Nephron (organoid): ENCODE results near the gene RNF17.

Source experiments
- H3K27ac Mint-ChIP-seq, 3 experiments: 2 replicates each; pipeline ENCODE4 v1.8.0; 2020; ENCODE audit warnings: mixed read lengths in 3 of 3, mild to moderate bottlenecking in 2 of 3, moderate library complexity in 1 of 3
- H3K27me3 Mint-ChIP-seq: 2 replicates; pipeline ENCODE4 v1.8.0; 2021; ENCODE audit warnings: low read depth, mild to moderate bottlenecking, moderate library complexity, mixed read lengths
- H3K36me3 Mint-ChIP-seq: 2 replicates; pipeline ENCODE4 v1.8.0; 2020; ENCODE audit warnings: low read depth, mixed read lengths
- H3K4me1 Mint-ChIP-seq: 2 replicates; pipeline ENCODE4 v1.8.0; 2020; ENCODE audit warnings: mixed read lengths
- H3K4me3 Mint-ChIP-seq, 3 experiments: 2 replicates each; pipeline ENCODE4 v1.8.0; 2020; ENCODE audit warnings: mild to moderate bottlenecking in 3 of 3, mixed read lengths in 3 of 3, moderate library complexity in 2 of 3
- H3K9me3 Mint-ChIP-seq: 2 replicates; pipeline ENCODE4 v1.8.0; 2020; ENCODE audit warnings: mixed read lengths
- TF ChIP-seq, protein P1 (sequence below), 3 experiments: fragments of 200-600 bp; sonication (generic); IDR thresholded peaks; one replicate each; pipeline ENCODE4 v1.5.0; 2021; ENCODE audit warnings: antibody characterized with exemption in 3 of 3; ENCODE audit not compliant: unreplicated experiment in 3 of 3

RNF17 gene

GRCh38 chr13:24734950-24735349, 29.0 kb upstream of the RNF17 start:
- H3K27me3 Mint-ChIP-seq, result peaks cover 15% of the 10 kb centered on the region
- H3K4me1 Mint-ChIP-seq, result peaks cover 5% of the 10 kb centered on the region
- peaks cover 8% of the 10 kb centered on the region for H3K36me3 Mint-ChIP-seq
- H3K4me3 Mint-ChIP-seq, result no peak overlapping the region
- TF ChIP-seq, protein P1, sequence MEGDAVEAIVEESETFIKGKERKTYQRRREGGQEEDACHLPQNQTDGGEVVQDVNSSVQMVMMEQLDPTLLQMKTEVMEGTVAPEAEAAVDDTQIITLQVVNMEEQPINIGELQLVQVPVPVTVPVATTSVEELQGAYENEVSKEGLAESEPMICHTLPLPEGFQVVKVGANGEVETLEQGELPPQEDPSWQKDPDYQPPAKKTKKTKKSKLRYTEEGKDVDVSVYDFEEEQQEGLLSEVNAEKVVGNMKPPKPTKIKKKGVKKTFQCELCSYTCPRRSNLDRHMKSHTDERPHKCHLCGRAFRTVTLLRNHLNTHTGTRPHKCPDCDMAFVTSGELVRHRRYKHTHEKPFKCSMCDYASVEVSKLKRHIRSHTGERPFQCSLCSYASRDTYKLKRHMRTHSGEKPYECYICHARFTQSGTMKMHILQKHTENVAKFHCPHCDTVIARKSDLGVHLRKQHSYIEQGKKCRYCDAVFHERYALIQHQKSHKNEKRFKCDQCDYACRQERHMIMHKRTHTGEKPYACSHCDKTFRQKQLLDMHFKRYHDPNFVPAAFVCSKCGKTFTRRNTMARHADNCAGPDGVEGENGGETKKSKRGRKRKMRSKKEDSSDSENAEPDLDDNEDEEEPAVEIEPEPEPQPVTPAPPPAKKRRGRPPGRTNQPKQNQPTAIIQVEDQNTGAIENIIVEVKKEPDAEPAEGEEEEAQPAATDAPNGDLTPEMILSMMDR (IDR thresholded peaks at IDR 0.05; ENCODE audit: unreplicated experiment in 3 of 3), result no peak
- peaks cover 17% of the 10 kb centered on the region for H3K9me3 Mint-ChIP-seq
- no peak overlapping the region for H3K27ac Mint-ChIP-seq

GRCh38 chr13:24737042-24737441, 26.9 kb upstream of the RNF17 start:
- H3K27ac Mint-ChIP-seq, result no peak overlapping the region
- peaks cover 8% of the 10 kb centered on the region for H3K4me1 Mint-ChIP-seq
- peaks cover 10% of the 10 kb centered on the region for H3K27me3 Mint-ChIP-seq
- TF ChIP-seq, protein P1 (IDR thresholded peaks at IDR 0.05; ENCODE audit: unreplicated experiment in 3 of 3), result no peak
- no peak overlapping the region for H3K4me3 Mint-ChIP-seq
- H3K36me3 Mint-ChIP-seq, result no peaks in the 10 kb centered on the region
- H3K9me3 Mint-ChIP-seq, result peaks cover 7% of the 10 kb centered on the region

GRCh38 chr13:24738366-24738847, 25.6 kb upstream of the RNF17 start:
- Mint-ChIP-seq H3K27ac (no peak overlapping the region), H3K9me3 (no peaks in the 10 kb centered on the region), H3K4me3 (no peak overlapping the region), H3K27me3 (peaks cover 19% of the 10 kb centered on the region), H3K36me3 (no peaks in the 10 kb centered on the region), H3K4me1 (peaks cover 17% of the 10 kb centered on the region)
- TF ChIP-seq, protein P1 (IDR thresholded peaks at IDR 0.05; ENCODE audit: unreplicated experiment in 3 of 3), result no peak

GRCh38 chr13:24740014-24740890, 23.7 kb upstream of the RNF17 start:
- H3K36me3 Mint-ChIP-seq, result no peaks in the 10 kb centered on the region
- H3K4me1 Mint-ChIP-seq, result peaks cover 31% of the 10 kb centered on the region
- peaks cover 36% of the 10 kb centered on the region for H3K27me3 Mint-ChIP-seq
- no peak overlapping the region for H3K4me3 Mint-ChIP-seq
- no peak overlapping the region for H3K27ac Mint-ChIP-seq
- H3K9me3 Mint-ChIP-seq, result no peaks in the 10 kb centered on the region
- TF ChIP-seq, protein P1 (IDR thresholded peaks at IDR 0.05; ENCODE audit: unreplicated experiment in 3 of 3), result no peak

DNA sequence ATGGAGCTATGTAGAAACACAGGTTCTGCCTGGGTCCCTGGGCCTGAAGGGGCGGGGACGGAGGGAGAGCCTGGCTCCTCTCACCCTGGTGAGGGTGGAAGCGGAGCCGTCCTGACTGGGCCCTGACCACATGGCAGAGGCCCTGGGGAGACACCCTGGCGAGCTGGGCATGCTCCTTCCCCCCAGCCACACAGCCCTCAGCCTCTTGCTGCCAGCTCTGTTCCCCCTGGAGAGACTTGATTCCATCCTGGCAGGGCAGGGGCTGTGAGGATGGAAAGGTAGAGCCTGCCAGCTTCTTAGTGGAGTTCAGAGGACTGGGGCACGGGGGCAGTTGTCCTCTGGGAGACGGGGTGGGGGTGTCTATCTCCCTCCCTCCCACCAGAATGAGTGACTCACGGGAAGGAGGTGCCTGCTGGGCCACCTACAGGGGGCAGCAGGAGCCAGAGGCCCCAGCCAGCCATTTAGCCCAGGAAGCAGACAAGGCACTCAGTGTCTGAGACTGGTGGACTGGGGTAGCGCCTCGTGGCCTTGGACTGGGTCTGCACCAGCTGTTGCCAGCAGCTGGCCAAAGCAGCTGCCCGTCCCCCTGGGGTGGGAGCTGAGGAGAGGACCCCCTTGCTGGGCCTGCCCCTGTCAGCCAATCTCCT, 22.8 kb upstream of the RNF17 start:
- no peaks in the 10 kb centered on the region for H3K9me3 Mint-ChIP-seq
- peaks cover 31% of the 10 kb centered on the region for H3K4me1 Mint-ChIP-seq
- no peaks in the 10 kb centered on the region for H3K36me3 Mint-ChIP-seq
- TF ChIP-seq, protein P1 (IDR thresholded peaks at IDR 0.05; ENCODE audit: unreplicated experiment in 3 of 3), result no peak
- H3K27ac Mint-ChIP-seq, result no peak overlapping the region
- H3K27me3 Mint-ChIP-seq, result peaks cover 42% of the 10 kb centered on the region
- H3K4me3 Mint-ChIP-seq, result no peak overlapping the region
